Motor neuron (in vitro differentiated cells): ENCODE results near the gene LIFR. TPM values are rescaled to one million over a fixed set of nuclear protein-coding genes. Genes with fewer than 3 reads are reported as not detected.

Experiments used
- ATAC-seq, 8 experiments: fragments of 200-7000 bp; cut with Tn5 transposase; replicated peaks in 6 of 8; 2 replicates each; pipeline ENCODE4 v1.8.0; 2021; ENCODE audit warnings: mild to moderate bottlenecking in 8 of 8, moderate library complexity in 8 of 8
- H3K27ac ChIP-seq, 2 donors: fragments of 250-450 bp; sonication (Bioruptor Pico); 2 replicates each; pipeline ENCODE4 v1.9.0; 2021; ENCODE audit warnings: antibody characterized with exemption in 2 of 2, mild to moderate bottlenecking in 2 of 2, moderate library complexity in 1 of 2
- H3K4me1 ChIP-seq, 2 donors: fragments of 250-450 bp; sonication (Bioruptor Pico); replicated peaks in 1 of 2; 2 replicates each; pipeline ENCODE4 v1.6.1; 2021; ENCODE audit warnings: antibody characterized with exemption in 2 of 2, mild to moderate bottlenecking in 2 of 2, moderate library complexity in 1 of 2
- H3K4me3 ChIP-seq, 5 donors: fragments of 250-450 bp; sonication (Bioruptor Pico); 2 replicates each; pipeline ENCODE4 v1.9.0; 2021; ENCODE audit warnings: antibody characterized with exemption in 5 of 5, mild to moderate bottlenecking in 5 of 5, moderate library complexity in 4 of 5
- WGBS, 10 experiments: fragments of 450-650 bp; shearing (Covaris generic); methylation state at CpG; one replicate each; pipeline ENCODE4 v1.0.0; 2022; 5-methylcytosine and 5-hydroxymethylcytosine counted together
- in situ Hi-C, 9 experiments: fragments of 400-800 bp; cut with MboI; loops; one replicate each; pipeline ENCODE4 v1.15.0; 2021; ENCODE audit warnings: low sequenced_read_pairs in 9 of 9, low pct_unique_long_range_greater_than_20kb in 2 of 9; ENCODE audit not compliant: unreplicated experiment in 9 of 9
- total RNA-seq, 8 experiments: library from RNA; unstranded; fragments of 300-600 nt; gene quantifications; 2 replicates each; pipeline versions ENCODE4 v1.2.3 to v1.2.4, GENCODE V29; 2022

LIFR gene
- total RNA-seq, 8 experiments from 2014 or later: 20.6 to 631 (median 74.4) TPM

GRCh38 chr5:38593959-38594358 is 37.5 kb upstream of the LIFR start:
- ATAC-seq: no peak
- Histone ChIP-seq H3K4me1 (no peaks in the 10 kb centered on the region), H3K27ac (no peak overlapping the region), H3K4me3 (no peak overlapping the region)
- in situ Hi-C loops: no loop called here
- 59 to 100% (median 84%) methylated on average over 3 to 7 of the region's 7 CpGs for WGBS, 10 experiments

DNA sequence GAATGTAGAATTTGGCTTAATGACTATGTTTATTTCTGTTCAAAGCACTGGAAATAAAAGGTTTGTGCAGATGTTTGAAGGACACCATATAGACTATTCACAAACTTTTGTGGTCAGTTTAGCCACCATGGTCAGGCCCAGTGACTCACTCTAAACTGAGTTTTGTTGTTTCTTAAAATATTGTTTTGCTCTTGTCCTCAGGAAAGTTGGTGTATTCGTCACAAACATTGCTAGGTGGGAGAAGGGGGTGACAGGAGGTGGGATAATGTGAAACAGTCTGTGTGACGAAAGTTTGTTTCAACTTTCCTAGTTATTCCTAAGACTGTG is 35.0 kb upstream of the LIFR start:
- in situ Hi-C loops: no loop called here
- Histone ChIP-seq H3K27ac (no peak overlapping the region), H3K4me3 (no peak overlapping the region), H3K4me1 (no peaks in the 10 kb centered on the region)
- ATAC-seq: peak in 3 of 8 experiments; percentile 11 to 41 (median 35)
- WGBS, 10 experiments: 70 to 100% (median 86%) methylated on average over 1 to 2 of the region's 2 CpGs; no CpG with 5 or more reads in 2 of the 10 experiments

- H3K4me3 ChIP-seq: no peak overlapping the region
- no peak overlapping the region for H3K27ac ChIP-seq
- 0 to 100% (median 80%) methylated on average over 1 to 2 of the region's 2 CpGs; no CpG with 5 or more reads in 1 of the 10 experiments for WGBS, 10 experiments
- H3K4me1 ChIP-seq: no peaks in the 10 kb centered on the region
- in situ Hi-C loops: no loop called here
- ATAC-seq: peak in 3 of 8 experiments; percentile 62 to 77 (median 68)
Measured at GRCh38 chr5:38590838-38591522, 34.5 kb upstream of the LIFR start.

GRCh38 chr5:38589629-38590028 is 33.2 kb upstream of the LIFR start:
- Histone ChIP-seq H3K27ac (no peak overlapping the region), H3K4me1 (no peaks in the 10 kb centered on the region), H3K4me3 (no peak overlapping the region)
- WGBS, 10 experiments: 48 to 100% (median 93%) methylated on average over 1 to 4 of the region's 4 CpGs; no CpG with 5 or more reads in 1 of the 10 experiments
- no peak for ATAC-seq
- in situ Hi-C loops: no loop called here

DNA sequence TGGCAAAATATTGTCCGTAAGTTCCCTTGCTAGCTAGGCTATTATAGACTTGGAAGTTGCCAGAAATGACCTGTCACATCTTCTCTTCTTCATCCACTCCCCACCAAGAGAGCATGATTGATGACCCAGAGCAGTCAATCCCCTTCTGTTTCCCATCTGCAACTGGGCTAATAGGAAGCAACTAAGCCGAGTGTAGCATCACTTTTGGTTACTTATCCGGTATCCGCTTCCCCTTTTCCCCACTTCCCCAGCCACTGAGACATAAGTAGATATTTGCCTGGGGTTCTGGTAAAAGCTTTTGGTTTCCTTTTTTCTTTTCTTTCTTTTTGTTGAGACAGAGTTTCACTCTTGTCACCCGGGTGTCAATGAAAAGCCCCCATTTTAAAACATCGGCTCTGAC is 29.4 kb upstream of the LIFR start:
- ATAC-seq: no peak
- WGBS, 10 experiments: 62 to 100% (median 88%) methylated on average over 1 to 6 of the region's 6 CpGs; no CpG with 5 or more reads in 2 of the 10 experiments
- Histone ChIP-seq H3K4me1 (peaks cover 0 to 8% of the 10 kb centered on the region in 2 donors), H3K27ac (no peak overlapping the region), H3K4me3 (no peak overlapping the region)
- in situ Hi-C loops: no loop called here

- H3K4me1 ChIP-seq: peaks cover 0 to 8% of the 10 kb centered on the region in 2 donors
- 0 to 93% (median 48%) methylated on average over 1 of the region's 1 CpG; no CpG with 5 or more reads in 2 of the 10 experiments for WGBS, 10 experiments
- in situ Hi-C loops: no loop called here
Measured at GRCh38 chr5:38583500-38583899, 27.1 kb upstream of the LIFR start.

DNA sequence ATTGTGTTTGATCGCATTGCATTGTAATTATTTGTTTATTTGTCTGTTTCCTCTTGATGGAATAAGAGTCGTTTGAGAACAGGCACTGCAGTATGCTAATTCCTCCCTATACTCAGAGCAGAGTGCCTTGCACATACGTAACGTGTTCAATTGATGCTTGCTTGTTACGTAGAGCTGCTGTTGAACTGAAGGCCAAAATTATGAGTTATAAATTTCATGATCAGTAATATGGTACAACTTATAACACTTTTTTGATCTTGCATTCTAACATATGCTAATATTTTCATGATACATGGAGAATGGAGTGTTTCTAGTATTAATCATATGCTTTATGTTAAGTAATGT is 26.5 kb upstream of the LIFR start:
- Histone ChIP-seq H3K27ac (no peak overlapping the region), H3K4me3 (no peak overlapping the region), H3K4me1 (peaks cover 0 to 8% of the 10 kb centered on the region in 2 donors)
- WGBS, 10 experiments: 17 to 90% (median 71%) methylated on average over 2 to 5 of the region's 5 CpGs
- ATAC-seq: peak in 3 of 8 experiments; percentile 16 to 68 (median 40)
- in situ Hi-C loops: no loop called here

More at GRCh38 chr5:38583500-38583899, 27.1 kb upstream of the LIFR start:
- Histone ChIP-seq H3K4me3 (no peak overlapping the region), H3K27ac (no peak overlapping the region)
- ATAC-seq: no peak

GRCh38 chr5:38582293-38582974 is 26.0 kb upstream of the LIFR start:
- in situ Hi-C loops: no loop called here
- no peak overlapping the region for H3K27ac ChIP-seq
- WGBS, 10 experiments: 6 to 85% (median 72%) methylated on average over 1 to 5 of the region's 5 CpGs
- ATAC-seq: peak in 3 of 8 experiments; percentile 45 to 79 (median 54)
- H3K4me3 ChIP-seq: no peak overlapping the region
- peaks cover 0 to 8% of the 10 kb centered on the region in 2 donors for H3K4me1 ChIP-seq

DNA sequence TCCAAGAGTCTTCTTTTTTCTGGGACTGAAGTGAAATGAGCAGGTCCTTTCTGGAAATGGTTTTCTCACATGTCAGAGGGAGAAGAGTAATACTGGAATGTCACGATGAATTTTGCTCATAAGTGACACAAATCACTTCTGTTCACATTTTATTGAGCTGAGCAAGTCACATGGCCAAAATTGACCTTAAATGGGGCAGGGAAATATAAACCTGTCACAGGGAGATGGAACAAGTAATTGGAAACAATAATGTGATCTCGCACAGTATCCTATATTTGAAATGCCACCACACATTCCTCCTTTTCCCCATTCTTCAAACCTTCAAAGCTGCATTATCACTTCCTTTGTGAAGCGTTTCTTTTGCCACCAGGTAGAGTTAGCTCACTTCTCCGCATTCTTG is 25.2 kb upstream of the LIFR start:
- 66 to 96% (median 83%) methylated on average over 1 to 4 of the region's 4 CpGs; no CpG with 5 or more reads in 2 of the 10 experiments for WGBS, 10 experiments
- peak in 3 of 8 experiments; percentile 52 to 62 (median 52) for ATAC-seq
- H3K4me3 ChIP-seq: no peak overlapping the region
- no peak overlapping the region for H3K27ac ChIP-seq
- in situ Hi-C loops: no loop called here
- H3K4me1 ChIP-seq: peaks cover 0 to 8% of the 10 kb centered on the region in 2 donors

- WGBS, 10 experiments: 67 to 100% (median 86%) methylated on average over 1 to 2 of the region's 2 CpGs; no CpG with 5 or more reads in 1 of the 10 experiments
- no peak for ATAC-seq
- Histone ChIP-seq H3K27ac (no peak overlapping the region), H3K4me1 (peaks cover 0 to 8% of the 10 kb centered on the region in 2 donors), H3K4me3 (no peak overlapping the region)
- in situ Hi-C loops: no loop called here
Measured at GRCh38 chr5:38579105-38579504, 22.7 kb upstream of the LIFR start.

GRCh38 chr5:38576961-38577684 is 20.7 kb upstream of the LIFR start:
- Histone ChIP-seq H3K4me1 (peaks cover 0 to 8% of the 10 kb centered on the region in 2 donors), H3K4me3 (no peak overlapping the region)
- whole genome bisulfite sequencing, 10 experiments: 10 to 75% (median 66%) methylated on average over 2 to 5 of the region's 5 CpGs; no CpG with 5 or more reads in 2 of the 10 experiments

DNA sequence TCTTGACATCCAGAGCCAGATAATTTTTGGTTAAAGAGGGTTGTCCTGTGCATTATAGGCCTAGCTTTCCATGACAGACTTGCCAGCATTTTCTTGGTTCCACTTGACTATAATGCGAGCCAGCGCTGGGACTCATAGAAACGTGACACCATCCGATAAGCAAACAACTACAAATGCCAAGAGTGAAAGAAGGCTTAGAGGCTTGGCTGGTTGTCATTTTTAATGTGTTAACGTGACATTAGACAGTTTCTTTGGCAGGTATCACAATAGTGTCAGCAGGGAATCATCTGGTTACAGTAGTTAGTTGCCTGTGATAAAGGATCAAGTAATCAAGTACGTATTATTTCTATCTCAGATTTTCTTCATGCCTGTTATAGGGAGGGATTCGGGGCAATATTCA is 20.0 kb upstream of the LIFR start:
- ATAC-seq: peak in 1 of 8 experiments; percentile 15
- Histone ChIP-seq H3K4me3 (no peak overlapping the region), H3K27ac (no peak overlapping the region), H3K4me1 (peaks cover 0 to 2% of the 10 kb centered on the region in 2 donors)
- WGBS, 10 experiments: 49 to 92% (median 76%) methylated on average over 2 to 7 of the region's 7 CpGs; no CpG with 5 or more reads in 1 of the 10 experiments
- in situ Hi-C loops: no loop called here

More at GRCh38 chr5:38576961-38577684, 20.7 kb upstream of the LIFR start:
- H3K27ac ChIP-seq: no peak overlapping the region
- in situ Hi-C loops: no loop called here
- ATAC-seq: no peak

DNA sequence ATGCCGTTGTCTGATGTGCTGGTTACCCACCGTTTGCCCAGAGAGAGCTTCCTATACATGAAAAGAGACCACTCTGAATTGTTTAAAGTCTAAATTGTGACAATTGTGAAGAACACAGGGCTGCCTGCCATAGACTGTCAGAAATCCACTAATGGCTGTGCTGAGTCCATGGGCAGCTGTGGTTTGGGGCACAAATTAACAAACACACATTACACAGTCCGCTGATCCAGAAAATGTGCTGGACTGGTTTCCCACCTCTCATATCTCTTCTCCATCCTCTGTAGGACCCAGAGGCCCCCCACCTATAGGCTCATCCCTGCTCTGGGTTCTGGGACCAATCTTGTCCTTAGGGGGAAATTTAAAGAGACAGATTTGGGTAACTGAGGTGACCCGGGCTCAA is 19.0 kb upstream of the LIFR start:
- no peak overlapping the region for H3K27ac ChIP-seq
- WGBS, 10 experiments: 71 to 100% (median 89%) methylated on average over 1 to 4 of the region's 4 CpGs; no CpG with 5 or more reads in 4 of the 10 experiments
- no peak overlapping the region for H3K4me3 ChIP-seq
- H3K4me1 ChIP-seq: no peaks in the 10 kb centered on the region
- in situ Hi-C loops: no loop called here
- ATAC-seq: no peak
